ENCODE data around the gene LBR. TPM values are rescaled to one million over a fixed set of nuclear protein-coding genes. Genes with fewer than 3 reads are reported as not detected.

The LBR gene
- total RNA-seq, 4 donors from 2014 or later: 24.7 to 75.0 (median 46.5) TPM

- ATAC-seq (ENCODE audit: low FRiP score) (no peak), DNase-seq (ENCODE audit: low spot score) (no peak)
- no peak for TF ChIP-seq CTCF (IDR thresholded peaks at IDR 0.05)
Measured at GRCh38 chr1:225415967-225416745, 11.7 kb downstream of the LBR start.

- DNase-seq (ENCODE audit: low spot score): no peak
- no peak for TF ChIP-seq CTCF (IDR thresholded peaks at IDR 0.05)
- ATAC-seq (ENCODE audit: low FRiP score): no peak
Measured at GRCh38 chr1:225415307-225415706, 12.5 kb downstream of the LBR start.

DNA sequence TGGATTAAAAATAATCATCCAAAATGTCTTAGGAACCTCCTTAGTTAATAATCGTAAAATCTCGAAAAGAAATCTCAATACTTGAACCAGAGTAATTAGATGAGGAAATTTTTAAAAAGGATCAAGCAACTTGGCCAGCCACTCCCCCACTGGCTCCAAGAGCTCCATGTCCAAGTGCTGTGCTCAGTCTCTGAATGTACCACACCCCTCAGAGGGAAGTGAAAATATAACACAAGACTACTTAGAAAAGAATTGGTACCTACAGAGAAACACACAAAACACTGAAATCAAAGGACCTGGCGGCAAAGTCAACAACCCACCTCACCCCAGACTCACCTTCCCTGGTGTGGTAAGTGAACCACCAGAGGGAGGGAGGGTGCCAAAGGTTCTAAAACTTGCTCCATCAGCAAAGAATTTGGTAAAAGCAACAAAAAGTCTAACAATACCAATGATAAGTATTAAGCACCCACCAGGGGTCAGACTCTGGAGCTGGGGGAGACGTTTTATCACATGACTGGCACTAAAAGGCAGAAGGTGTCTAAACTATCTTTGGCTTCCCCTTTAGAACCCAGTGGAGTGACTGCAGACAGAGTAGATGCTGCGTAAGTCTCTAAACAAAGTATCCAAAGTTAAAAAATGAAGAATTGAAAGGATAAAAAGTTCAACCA is 14.0 kb downstream of the LBR start:
- no peak for ATAC-seq (ENCODE audit: low FRiP score)
- TF ChIP-seq CTCF (IDR thresholded peaks at IDR 0.05): no peak
- DNase-seq (ENCODE audit: low spot score): no peak

DNA sequence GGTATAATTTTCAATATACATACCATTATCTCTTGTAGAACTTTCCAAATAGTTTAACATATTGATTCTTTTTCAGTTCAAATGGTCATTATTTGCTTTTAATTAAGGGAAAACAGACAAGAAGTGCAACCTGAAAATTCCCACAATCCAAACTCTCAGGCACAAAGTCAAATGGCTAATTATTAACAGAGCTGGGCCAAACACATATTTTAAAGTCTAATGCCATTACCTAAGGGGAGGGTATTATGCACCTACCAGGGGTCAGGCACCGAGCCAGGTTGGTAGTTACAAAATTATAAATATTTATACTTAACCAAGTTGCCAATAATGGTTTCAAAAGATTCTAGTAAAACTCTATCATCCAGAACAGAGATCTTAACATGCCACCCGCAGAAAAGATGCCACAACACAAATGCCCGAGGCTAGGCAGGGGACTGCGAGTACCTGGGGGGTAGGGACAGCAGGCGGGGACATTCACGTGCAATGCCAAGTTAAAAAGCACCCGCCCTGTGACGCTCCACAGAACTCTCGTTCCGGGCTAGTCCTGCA is 15.0 kb downstream of the LBR start:
- DNase-seq (ENCODE audit: low spot score): no peak
- no peak for TF ChIP-seq CTCF (IDR thresholded peaks at IDR 0.05)
- ATAC-seq (ENCODE audit: low FRiP score): no peak

- ATAC-seq (ENCODE audit: low FRiP score) (no peak), DNase-seq (ENCODE audit: low spot score) (no peak)
- TF ChIP-seq CTCF (IDR thresholded peaks at IDR 0.05): no peak
Measured at GRCh38 chr1:225412321-225412720, 15.5 kb downstream of the LBR start.

DNA sequence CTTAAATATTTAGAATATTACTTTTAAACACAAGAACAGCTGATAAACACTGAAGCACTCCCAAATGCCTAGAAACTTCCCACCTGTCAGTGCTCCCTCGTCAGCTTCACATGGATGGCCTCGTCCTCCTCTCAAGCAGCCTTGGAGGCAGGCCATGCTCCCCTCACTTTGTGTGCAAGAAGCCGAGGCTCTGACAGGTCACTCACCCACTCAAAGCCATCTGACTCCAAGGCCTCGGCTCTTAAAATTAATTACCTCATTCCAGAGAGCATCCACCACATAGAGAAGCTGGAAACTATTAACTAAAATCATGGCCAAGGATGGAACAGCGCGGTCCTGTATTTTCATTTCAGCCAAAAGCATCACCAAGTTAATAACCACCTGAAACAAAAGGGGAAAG is 17.8 kb downstream of the LBR start:
- ATAC-seq (ENCODE audit: low FRiP score) (no peak), DNase-seq (ENCODE audit: low spot score) (no peak)
- no peak for TF ChIP-seq CTCF (IDR thresholded peaks at IDR 0.05)

Data from omental fat pad (tissue), 4 donors.